OCI-LY3 (cell line): ENCODE measurements around the gene GAS2.

ENCODE experiments used
- EZH2phosphoT487 ChIP-seq: fragments of 200-600 bp; shearing (Covaris generic); IDR thresholded peaks from 2 replicates; pipeline ENCODE4 v1.6.1; 2018; ENCODE audit warnings: antibody characterized with exemption, mixed run types, low read depth
- TF ChIP-seq, protein P1 (sequence below): fragments of 200-600, 300-600 bp; sonication (generic); IDR thresholded peaks from 2 replicates; pipeline ENCODE4 v1.5.1; 2014; ENCODE audit warnings: antibody characterized with exemption, low read length, low read depth

DNA sequence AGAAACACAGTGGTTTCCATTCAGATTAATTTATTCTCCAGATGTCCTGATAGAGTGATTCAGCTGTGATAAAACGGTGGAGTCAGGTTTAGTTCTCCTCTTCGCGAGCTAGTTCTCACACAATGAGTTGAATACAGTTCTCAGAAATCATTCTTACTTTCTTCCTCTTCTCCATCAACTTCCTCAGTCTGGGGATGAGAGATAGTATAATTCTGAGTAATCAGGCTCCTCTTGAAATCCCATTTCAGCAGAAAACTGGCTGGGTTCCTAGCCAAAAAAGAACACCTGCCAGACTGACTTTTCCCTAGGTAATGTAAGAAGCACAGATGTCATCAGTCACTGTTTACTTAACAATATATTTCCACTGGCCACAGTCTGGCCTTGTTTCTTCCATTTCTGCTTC is 86.5 kb downstream of the GAS2 start:
- TF ChIP-seq, protein P1, sequence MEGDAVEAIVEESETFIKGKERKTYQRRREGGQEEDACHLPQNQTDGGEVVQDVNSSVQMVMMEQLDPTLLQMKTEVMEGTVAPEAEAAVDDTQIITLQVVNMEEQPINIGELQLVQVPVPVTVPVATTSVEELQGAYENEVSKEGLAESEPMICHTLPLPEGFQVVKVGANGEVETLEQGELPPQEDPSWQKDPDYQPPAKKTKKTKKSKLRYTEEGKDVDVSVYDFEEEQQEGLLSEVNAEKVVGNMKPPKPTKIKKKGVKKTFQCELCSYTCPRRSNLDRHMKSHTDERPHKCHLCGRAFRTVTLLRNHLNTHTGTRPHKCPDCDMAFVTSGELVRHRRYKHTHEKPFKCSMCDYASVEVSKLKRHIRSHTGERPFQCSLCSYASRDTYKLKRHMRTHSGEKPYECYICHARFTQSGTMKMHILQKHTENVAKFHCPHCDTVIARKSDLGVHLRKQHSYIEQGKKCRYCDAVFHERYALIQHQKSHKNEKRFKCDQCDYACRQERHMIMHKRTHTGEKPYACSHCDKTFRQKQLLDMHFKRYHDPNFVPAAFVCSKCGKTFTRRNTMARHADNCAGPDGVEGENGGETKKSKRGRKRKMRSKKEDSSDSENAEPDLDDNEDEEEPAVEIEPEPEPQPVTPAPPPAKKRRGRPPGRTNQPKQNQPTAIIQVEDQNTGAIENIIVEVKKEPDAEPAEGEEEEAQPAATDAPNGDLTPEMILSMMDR = no peak
- TF ChIP-seq EZH2phosphoT487 = no peak
